Fibroblast of skin of left biceps (primary cell): ENCODE data around the gene TREX2.

Experiments
- DNase-seq, 2 experiments: peaks; one replicate each; pipeline ENCODE4 v3.0.0-alpha.2; 2013; ENCODE audit warnings: low read depth in 2 of 2

TREX2 gene, protein sequence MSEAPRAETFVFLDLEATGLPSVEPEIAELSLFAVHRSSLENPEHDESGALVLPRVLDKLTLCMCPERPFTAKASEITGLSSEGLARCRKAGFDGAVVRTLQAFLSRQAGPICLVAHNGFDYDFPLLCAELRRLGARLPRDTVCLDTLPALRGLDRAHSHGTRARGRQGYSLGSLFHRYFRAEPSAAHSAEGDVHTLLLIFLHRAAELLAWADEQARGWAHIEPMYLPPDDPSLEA

DNA sequence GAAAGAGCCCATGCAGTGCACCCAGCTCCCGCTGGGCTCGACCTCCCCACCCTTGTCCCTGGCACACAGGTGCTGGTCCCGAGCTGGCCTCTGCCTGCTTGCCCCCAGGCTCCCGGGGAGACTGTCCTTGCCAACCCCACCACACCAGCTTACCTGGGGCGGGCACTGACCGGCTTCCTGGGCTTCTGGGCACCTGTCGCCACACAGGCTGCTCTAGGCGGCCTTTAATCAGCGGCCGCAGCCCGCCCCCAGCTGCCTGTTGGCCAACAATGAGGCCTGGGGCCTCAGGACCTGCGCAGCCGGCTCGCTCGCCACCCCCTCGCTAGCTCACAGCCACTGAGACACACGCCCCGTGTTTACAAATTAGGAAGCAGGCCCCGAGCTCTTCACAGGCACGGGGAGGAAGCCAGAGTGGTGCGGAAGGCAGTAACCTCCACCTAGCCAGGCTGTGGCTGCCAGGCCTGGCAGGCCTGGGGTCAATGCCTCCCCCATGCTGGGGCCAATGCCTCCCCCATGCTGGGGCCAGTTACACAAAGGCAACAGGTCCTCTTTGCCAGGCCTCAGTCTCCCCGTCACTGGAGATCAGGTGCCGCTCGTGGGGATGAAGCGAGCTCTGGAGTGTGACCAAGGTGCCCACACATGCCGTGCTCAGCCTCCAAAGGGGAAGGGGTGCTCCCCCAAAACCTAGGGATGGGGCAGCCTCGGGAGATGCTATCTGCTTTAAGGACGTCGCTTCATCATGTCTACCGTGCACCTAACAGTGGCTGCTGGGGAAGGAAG lies at the start of gene TREX2:
TSS of gene TREX2 (minus strand) at position 201 of the 780 bp plus-strand sequence. CDS start 626 bp downstream, outside the sequence.
- no peak for DNase-seq

DNA sequence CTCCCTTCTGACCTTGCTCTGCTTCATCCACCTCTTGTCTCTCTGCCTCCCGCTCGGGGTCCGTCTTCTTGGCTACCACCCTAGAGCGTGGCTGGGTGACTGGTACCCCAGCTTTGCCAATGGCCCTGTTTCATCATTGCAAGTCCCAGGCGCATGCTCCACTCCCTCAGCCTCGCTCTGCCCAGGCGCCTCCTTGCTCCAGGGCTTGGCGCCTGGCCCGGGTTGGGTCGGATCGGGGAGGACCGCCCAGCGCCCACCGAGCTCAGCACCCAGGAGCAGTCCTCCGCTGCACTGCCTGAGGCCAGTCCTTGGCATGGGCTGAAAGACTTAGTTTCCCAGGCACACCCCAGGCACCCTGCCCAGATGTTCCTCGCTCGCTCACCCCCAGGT lies 49.5 kb upstream of the TREX2 start:
- DNase-seq, result no peak

DNA sequence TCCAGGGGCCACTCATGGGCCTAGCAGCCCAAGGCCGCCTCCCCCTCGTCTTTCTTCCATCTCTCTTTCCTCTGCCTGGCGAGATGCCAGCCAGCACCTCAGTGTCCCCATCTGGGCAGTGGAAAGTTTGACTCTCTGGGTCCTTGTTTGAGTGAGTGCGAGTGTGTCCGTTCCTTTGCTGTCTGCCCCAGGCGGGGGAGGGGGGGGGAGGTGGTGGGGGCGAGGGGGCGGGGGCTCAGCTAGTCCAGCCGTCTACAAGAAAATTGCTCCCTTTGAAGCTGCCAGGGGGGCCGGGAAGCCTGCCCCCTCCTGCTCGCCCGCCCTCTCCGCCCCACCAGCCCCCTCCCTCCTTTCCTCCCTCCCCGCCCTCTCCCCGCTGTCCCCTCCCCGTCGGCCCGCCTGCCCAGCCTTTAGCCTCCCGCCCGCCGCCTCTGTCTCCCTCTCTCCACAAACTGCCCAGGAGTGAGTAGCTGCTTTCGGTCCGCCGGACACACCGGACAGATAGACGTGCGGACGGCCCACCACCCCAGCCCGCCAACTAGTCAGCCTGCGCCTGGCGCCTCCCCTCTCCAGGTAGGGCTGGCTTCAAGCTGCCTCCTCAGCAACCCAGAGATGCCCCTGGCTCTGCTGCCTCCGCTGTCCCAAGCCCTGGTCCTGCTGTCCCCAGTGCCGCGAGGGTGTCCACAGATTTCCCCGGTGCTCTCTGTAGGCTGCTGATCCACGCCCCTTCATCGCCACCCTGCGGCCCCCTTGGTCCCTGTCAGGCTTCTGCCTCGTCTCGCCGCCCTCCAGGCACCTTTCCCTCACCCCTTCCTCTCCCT lies 48.9 kb upstream of the TREX2 start, which contains the start of gene BGN:
TSS of gene BGN (plus strand) at position 440 of the 821 bp plus-strand sequence. CDS start 9,652 bp downstream, outside the sequence.
- DNase-seq, result no peak

DNA sequence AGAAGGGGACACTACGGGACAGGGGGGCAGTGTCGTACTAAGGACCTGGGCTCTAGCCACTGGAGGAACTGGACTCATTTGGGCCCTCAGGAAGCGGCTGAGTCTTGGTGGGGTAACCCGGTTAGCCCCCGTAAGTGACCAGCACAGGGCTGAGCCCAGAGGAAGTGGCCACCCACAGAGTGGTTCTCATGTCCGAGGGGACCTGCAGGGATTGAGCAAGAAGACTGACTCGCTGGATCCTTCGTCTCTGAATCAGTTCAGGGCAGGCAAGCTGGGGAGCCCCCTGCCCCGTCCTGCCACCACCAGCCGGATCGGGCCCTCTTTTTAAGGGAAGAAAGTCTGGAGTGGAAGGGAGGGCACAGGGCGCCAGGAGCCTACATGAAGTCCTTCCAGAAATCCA lies 48.2 kb upstream of the TREX2 start:
- DNase-seq, result no peak

DNA sequence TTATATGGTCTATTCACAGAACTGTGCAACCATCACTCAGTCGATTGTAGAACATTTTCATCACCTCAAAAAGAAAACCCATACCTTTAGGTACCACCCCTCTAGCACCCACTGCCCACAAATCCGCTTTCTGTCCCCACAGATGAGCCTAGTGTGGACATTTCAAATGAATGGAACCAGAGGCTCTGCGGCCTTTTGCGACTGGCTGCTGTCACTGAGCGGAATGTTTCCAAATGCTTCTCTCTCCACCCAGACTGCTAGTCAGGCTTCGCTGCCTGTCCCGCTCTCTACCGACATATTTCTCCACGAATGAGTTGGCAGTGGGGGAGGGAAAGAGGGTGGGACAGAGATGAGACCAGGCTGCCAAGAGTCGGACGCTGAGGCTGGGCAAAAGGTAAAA lies 47.2 kb upstream of the TREX2 start:
- DNase-seq, result no peak

DNA sequence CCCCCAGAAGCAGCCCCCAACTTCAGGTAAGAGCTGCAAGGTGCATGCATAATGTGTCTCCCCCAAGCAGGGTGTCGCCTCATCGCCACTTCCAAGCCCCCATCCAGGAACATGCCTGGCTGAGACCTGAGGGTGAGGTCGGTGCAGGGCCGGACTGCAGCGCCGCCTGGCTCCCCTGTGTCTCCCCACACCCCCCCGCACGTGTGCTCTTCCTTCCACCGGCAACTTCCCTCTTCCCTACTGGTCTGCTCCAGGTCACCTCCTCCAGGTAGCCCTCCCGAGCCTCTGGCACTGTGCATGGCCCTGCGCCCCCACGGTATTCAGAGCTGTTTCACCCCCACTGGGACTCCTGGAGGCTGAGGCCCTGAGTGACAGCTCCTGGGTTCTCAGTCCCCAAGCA lies 46.7 kb upstream of the TREX2 start:
- no peak for DNase-seq

DNA sequence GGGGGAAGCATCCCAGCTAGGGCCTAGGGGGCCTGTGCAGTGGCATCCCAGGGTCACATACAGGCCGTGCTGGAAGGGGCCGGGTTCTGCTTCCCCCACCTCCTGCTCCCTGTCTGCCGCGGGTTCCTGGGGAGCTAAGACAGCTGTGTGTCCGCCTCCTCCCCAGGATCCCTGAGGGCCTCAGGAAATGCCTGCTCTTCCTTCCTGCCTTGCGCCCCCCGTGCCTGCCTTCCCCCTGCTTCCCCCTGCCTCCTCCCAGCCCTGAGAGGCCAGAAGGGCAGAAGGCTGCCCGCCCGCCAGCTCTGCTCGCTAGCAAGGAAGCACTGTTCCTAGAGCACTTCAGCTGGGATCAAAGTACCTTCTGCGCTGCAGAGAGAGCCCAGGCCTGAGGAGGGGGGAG lies 46.1 kb upstream of the TREX2 start:
- no peak for DNase-seq

DNA sequence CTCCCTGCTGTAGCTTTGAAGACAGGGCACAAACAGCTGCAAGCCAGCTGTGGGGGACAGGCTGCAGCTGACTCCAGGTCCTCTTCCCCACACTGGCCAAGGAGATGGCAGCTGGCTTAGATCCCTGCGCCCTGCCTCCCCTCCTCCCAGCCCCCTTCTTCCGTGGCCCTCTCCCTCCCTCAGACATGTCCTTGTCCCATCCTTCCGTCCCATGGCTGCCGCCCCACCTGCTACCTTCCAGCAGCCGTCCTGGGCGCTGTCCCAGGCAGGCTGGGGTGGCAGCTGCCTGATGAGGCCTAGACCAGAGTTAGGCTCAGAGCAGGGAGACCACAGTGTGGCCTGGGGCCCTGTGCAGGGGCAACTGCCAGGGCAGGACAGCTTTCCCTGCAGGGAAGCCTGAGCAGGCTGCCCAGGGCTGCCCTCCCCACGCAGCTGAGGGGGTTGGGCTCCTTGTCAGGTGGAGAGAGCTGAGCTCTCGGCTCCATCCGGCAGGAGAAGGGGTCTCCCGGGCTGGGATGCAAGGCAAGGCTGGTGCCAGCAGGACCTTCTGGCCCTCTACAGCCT lies 45.6 kb upstream of the TREX2 start:
- DNase-seq, result no peak

DNA sequence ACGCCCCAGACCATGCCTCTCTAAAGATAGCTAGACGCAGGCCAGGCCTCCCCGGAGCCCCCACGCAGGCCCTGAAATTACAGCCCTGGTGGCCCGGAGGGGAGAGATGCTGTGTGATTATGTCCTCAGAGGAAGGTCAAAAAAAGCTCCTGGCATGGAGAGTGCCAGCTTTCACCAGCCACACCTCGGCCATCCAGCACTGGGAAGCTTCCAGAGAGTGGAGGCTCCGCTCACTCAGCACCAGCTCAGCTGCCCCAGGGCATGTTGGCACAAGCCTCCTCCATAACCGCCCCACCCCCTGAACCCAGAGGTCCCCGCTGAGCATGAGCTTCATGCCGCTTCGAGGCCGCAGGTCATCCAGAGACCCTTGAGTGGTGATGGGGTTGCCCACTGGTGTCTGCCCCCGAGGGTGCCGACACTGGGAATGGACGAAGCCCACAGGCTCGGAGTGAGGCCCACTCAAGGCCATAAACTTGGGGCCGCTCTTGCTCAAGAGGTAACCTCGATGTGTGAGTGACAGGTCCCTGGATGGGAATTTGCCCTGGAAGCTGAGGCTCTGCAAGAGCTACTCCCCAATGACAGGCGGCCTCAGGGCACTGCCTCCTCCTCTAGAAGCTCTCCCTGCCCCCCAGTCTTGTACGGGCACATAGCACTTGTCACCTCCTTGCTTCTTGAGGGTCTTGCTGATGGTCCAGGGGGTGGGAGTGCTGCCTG lies 44.5 kb upstream of the TREX2 start:
- no peak for DNase-seq

DNA sequence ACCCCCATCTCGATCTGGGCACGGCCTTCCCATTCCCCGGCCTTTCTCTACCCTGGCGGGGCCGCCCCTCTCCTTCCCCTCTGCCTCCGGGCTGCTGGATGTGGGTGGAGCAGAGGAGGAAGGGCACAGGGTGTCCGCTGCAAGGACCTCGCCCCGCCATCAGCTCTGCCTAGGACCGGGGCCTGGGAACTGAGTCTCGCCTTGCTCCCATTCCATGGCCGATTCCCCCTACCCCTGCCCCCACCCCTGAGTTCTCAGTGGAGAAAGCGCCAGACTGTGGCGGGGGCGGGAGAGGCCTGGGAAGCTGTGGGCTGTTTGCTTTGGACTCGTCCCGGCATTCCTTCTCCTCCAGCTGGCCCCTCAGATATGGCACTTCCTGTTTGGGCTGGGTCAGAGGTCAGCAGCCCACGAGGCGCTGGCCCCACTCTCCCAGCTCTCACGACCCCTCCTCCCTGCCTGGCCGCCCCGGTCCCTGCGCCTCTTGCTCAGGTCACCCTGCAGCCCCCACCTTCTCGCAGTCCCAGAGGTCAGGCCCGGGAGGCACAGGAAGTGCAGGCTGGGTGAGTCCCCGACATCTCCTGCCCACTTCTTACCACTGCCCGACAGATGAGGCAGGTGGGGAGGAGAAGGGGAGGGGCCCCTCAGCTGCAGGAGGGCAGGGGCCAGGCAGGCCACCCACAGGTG lies 42.5 kb upstream of the TREX2 start:
- no peak for DNase-seq

DNA sequence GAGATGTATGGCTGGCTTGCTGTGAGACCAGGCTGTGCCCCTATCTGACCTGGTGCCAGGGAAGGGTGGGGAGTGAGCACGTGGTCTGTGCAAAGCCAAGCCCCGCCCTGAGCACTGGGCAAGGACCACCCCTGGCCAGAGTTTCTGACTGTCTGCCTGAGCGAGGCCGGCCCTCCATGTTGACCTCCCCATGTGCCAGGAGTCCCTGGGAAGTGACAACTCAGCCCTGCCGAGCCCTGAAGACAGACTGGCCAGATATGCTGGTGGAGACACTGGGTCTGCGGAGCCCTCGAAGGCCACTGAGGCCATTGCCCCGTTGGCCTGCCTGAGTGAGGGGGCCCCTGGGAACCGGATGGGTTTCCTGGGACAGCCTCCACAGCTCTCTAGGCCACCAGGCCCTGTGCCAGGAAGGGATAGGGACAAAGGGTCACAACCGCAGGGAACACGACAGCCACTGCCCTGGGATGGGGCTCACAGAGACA lies 41.8 kb upstream of the TREX2 start:
- no peak for DNase-seq

DNA sequence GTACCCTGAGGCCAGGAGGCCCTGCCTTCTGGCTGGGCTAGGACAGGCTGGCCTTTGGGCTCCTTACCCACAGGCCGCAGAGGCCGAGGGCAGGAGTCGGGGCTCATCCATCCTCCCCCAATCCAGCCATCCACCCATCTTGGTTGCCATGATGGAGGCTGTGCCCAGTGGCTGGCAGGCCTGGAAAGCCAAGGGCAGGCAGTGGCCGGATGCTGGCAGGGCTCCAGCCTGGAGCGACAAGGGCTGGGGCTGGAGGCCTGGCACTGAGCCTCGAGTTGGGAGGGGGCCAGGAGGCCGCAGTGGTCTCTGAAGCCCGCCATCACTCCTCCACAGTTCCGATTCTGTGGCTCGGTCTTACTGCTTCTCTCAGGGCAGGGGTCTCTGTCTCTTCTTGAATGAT lies 40.3 kb upstream of the TREX2 start:
- DNase-seq, result no peak

DNA sequence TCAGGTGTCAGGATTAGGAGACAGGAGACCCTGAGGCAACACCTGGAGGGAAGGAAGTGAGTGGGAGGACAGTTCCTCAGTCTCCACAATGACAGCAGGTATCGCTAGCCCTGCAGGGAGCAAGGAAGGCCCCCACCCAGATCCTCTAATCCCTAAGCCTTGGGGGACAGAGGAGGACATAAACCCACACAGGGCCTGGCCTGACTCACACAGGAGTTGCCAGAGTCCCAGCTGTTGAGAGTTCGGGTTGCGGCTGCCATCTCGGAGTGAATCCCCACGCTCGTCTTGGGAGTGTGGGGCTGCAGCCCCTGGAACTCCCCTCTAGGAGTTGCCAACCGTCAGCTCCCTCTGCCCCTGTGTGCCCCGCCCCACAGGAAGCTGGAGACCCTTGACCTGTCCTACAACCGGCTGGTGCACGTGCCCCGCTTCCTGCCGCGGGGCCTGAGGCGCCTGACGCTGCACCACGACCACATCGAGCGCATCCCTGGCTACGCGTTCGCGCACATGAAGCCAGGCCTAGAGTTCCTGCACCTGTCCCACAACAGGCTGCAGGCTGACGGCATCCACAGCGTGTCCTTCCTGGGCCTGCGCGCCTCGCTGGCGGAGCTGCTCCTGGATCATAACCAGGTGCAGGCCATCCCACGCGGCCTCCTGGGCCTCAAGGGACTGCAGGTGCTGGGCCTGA lies 39.7 kb upstream of the TREX2 start:
- DNase-seq, result no peak

DNA sequence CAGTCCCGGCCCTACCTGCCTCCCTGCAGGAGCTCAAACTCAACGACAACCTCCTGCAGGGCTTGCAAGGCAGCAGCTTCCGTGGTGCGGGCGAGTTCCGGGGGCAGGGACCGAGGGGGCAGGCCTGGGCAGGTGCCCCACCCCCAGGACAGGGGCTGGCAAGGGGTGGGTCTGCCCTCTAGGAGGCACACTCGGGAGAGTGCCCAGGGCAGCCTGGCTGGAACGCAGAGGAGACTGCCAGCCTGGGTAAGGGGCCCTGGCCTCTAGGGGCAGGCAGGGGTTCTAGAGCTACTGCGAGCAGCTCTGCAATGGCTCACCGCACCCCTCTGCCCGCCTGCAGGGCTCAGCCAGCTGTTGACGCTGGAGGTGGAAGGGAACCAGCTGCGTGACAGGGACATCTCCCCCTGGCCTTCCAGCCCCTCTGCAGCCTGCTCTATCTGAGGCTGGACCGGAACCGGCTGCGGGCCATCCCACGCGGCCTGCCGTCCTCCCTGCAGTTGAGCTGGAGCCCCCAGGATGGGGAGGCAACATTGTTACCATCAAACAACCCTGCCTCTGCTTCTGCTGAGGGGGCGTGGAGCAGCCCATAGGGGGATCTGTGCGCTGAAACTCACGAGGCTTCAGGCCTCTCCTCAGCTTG lies 36.6 kb upstream of the TREX2 start:
- no peak for DNase-seq

DNA sequence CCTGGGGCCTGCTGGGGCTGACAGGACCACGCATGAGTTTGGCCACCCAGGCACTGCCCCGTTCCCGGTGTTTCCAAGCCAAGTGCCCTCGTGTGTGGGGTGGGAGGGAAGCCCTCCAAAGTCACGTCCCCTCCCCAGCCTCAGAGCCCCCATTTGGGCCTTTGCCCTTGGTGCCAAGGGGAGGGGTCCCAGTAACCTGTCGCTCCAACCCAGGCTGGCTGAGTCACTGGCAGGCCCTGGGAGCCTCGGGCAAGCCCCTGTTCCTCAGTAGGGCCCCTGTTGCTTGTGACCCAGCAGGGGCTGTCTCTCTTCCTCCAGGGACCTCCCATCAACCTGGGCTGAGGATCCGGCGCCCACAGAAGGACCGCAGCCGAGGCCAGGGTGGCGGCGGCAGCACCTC lies 35.2 kb upstream of the TREX2 start:
- no peak for DNase-seq

DNA sequence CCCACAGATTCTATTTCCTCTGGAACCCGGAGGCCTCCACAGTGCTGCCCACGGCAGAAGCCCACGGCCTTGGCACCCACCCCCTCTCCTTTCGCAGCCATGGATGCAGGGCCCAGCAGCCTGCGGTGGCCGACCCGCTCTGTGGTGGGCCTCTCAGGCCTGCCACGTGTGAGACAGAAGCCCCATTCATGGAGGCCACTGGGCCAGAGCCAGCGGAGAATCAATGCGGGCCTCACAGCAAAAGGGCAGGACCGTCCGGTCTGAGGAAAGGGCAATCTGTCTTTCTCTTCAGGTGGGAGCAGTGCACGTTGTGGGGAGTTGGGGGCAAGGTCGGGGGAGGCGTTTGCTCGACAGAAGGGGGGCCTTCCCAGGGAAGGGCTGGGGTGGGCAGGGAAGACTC lies 32.9 kb upstream of the TREX2 start:
- no peak for DNase-seq

DNA sequence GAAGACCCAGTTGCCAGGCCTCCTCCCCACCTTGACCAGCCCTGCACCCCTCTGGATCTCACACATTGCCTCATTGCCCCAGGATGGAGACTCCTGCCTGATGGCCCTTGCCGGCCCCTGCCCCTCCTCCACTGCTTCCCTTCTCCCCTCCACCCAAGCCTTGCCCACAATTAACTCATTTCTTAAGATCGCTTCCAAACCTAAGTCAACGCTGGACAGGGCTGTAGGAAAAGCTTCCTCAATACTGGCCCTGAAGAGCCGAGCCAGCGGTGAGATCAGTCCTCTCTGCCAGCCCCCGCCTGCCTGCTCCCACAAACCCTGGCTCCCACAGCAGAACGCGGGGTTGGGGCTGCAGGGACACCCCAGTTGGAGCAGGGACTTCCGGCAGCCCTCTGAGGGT lies 32.0 kb upstream of the TREX2 start:
- DNase-seq, result no peak

DNA sequence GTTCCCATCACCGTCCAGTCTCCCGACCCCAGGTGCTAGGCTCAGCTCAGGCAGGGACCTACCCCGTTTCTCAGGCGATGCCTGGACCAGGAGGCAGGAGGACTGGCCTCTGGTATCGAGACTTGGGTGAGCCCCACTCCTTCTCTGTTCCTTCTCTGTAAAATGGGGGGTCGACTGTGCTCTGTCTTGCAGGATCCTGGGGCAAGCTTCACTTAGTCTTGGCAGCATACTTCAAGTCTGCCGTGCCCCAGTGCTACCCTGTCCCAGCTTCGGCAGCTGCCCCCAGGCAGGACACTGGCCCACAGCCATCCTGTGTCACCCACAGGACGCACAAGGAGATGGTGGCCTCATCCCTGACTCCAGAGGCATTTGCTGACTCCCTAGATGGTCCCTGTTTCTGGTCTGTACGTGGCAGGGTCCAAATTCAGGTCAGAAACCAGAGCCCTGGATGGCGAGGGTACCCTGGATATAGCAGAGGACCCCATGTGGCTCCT lies 31.6 kb upstream of the TREX2 start:
- no peak for DNase-seq

DNA sequence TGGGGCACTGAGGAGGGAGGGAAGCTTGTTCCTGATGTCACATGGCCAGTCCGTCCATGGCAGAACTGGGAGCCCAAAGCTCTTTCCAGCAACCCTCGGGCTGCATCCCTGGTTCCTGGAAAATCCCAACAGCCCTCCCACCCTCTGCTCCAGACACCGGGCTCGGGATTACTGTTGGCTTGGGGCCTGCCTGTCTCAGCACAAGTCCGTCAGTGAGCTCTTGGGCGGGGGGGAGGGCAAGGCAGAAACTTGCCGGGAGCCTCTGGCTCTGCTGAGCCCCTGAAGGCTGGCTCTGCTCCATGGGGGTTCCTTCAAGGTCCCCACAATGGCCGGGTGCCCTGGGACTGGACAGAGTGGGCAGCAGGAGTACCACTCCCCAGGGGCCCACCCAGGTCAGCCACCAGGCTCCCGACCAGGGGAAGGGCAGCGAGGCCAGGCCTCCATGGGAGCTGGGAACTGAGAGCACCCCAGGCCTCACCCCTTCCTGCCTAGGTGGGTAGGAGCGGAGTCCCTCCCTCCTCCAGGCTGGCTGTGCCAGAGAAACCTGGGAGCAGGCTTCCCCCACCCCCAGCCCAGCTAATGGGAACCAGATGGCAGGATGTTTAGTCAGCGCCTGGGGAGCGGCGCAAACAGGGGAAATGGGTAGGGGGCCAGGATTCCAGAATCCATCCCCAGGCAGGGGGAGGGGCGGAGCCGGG lies 31.0 kb upstream of the TREX2 start:
- DNase-seq, result peak; percentile 57
